CD4-positive, alpha-beta memory T cell (primary cell): ENCODE results near the gene ZNF132. TPM values are rescaled to one million over a fixed set of nuclear protein-coding genes. Genes with fewer than 3 reads are reported as not detected.
"Not testable (repeated sequence)": the region's sequence is repeated elsewhere in the genome, so short reads cannot be mapped to it uniquely, and the experiment has no call there.

ENCODE experiments used
- CTCF ChIA-PET: fragments of 350-600 bp; sonication (Branson Sonifier 250); formaldehyde crosslinking; loops from one replicate; lab custom pipeline; 2021; ENCODE audit warnings: inconsistent platforms; ENCODE audit not compliant: partially characterized antibody; lab: Charles Lee
- POLR2A ChIA-PET: fragments of 350-600 bp; sonication (Branson Sonifier 250); formaldehyde crosslinking; loops from one replicate; lab custom pipeline; 2021; ENCODE audit not compliant: partially characterized antibody; lab: Charles Lee
- DNase-seq, 5 donors: peaks; one replicate each; pipeline versions ENCODE4 v3.0.0 to v3.0.0-alpha.2; 2020 to 2022; ENCODE audit warnings: mixed read lengths in 1 of 5
- H3K27ac ChIP-seq: one replicate; pipeline ENCODE4 v1.7.0; 2013; ENCODE audit warnings: low read depth, low read length
- H3K27me3 ChIP-seq: 2 replicates; pipeline ENCODE4 v1.7.0; 2013; ENCODE audit warnings: mild to moderate bottlenecking, low read length, moderate library complexity; ENCODE audit not compliant: insufficient read depth
- H3K36me3 ChIP-seq: 2 replicates; pipeline ENCODE4 v1.7.0; 2013; ENCODE audit warnings: mild to moderate bottlenecking, low read length, moderate library complexity; ENCODE audit not compliant: insufficient read depth
- H3K4me1 ChIP-seq: 2 replicates; pipeline ENCODE4 v1.7.0; 2013; ENCODE audit warnings: mild to moderate bottlenecking, low read length, moderate library complexity; ENCODE audit not compliant: insufficient read depth
- H3K4me3 ChIP-seq, 2 donors: one replicate each; pipeline ENCODE4 v1.7.0; 2013; ENCODE audit warnings: low read length in 2 of 2, mild to moderate bottlenecking in 1 of 2
- H3K9me3 ChIP-seq, 2 donors: one replicate each; pipeline ENCODE4 v1.7.0; 2013; ENCODE audit warnings: low read length in 2 of 2, control low read depth in 1 of 2; ENCODE audit not compliant: control insufficient read depth in 1 of 2
- H3K27ac Mint-ChIP-seq, 7 donors: one replicate each; pipeline ENCODE4 v1.8.0; 2020 to 2021; ENCODE audit warnings: mixed read lengths in 7 of 7, mild to moderate bottlenecking in 6 of 7, inconsistent platforms in 3 of 7, moderate library complexity in 3 of 7
- H3K27me3 Mint-ChIP-seq, 2 donors: one replicate each; pipeline ENCODE4 v1.8.0; 2020 to 2021; ENCODE audit warnings: mixed read lengths in 2 of 2
- H3K36me3 Mint-ChIP-seq, 2 donors: one replicate each; pipeline ENCODE4 v1.8.0; 2020 to 2021; ENCODE audit warnings: mixed read lengths in 2 of 2, inconsistent platforms in 1 of 2, mild to moderate bottlenecking in 1 of 2
- H3K4me1 Mint-ChIP-seq, 4 donors: one replicate each; pipeline ENCODE4 v1.8.0; 2020 to 2021; ENCODE audit warnings: mixed read lengths in 4 of 4, mild to moderate bottlenecking in 1 of 4
- H3K4me3 Mint-ChIP-seq, 8 donors: one replicate each; pipeline ENCODE4 v1.8.0; 2020 to 2021; ENCODE audit warnings: mixed read lengths in 8 of 8, mild to moderate bottlenecking in 7 of 8, moderate library complexity in 6 of 8, inconsistent platforms in 3 of 8
- H3K9me3 Mint-ChIP-seq, 8 donors: one replicate each; pipeline ENCODE4 v1.8.0; 2020 to 2021; ENCODE audit warnings: mixed read lengths in 8 of 8, mild to moderate bottlenecking in 5 of 8, inconsistent platforms in 3 of 8, moderate library complexity in 1 of 8
- intact Hi-C: fragments of 100-400 bp; cut with micrococcal nuclease; formaldehyde crosslinking; loops from one replicate; pipeline ENCODE4 v1.15.1; 2023
- polyA plus RNA-seq, 2 donors: library from polyadenylated mRNA; unstranded; fragments of 300-500 nt; fragmentation: Illumina TruSeq; gene quantifications; one replicate each; pipeline ENCODE4 v1.2.3, GENCODE V29; 2021
- total RNA-seq, 2 experiments: library from RNA; stranded (reverse); gene quantifications; one replicate each; pipeline ENCODE4 v1.2.3, GENCODE V29; 2021

ZNF132 gene
- total and polyA plus RNA-seq, 4 experiments from 2014 or later = 0.43 to 11.7 (median 5.7) TPM

DNA sequence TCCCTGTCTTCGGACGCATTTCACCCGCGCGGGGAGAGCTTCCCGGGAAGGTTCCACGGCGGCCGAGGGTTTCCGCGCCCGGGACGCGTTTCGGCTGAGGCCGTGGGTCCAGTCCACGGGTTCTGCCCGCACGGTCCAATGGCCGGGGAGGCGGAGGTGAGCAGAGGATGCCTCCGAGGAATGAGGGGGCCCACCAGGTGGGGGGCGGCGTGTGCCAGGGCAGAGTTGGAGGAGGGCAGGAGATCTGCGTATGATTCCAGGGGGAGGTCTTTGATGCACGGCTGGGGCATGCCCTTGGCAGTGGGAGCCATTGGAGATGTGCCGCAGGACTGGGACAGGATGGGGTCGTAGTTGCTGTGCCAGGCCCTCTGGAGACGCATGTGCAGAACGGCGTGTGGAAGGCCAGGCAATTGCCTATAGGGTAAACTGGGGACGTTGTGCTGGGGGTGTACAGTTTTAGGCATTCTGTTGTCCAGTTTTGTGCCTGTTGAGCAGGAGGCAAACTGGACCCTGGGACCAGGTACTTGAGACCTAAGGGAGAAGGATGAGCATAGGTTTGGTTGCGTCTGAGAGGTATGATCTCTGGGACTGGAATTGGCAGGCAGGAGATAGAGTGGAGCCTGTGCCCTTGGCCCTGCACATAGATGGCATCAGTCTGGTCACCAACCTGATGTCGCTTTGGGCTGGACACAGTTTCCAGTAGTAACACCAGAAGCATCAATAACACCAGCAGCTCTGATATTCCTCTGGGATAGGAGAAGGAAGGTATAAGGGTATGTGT, 30.8 kb downstream of the ZNF132 start:
- Histone ChIP-seq H3K27ac (peak overlapping the region; percentile 77), H3K36me3 (no peaks in the 10 kb centered on the region), H3K9me3 (no peaks in the 10 kb centered on the region), H3K4me3 (peak overlapping the region; percentile 19 to 94), H3K4me1 (peaks cover 25% of the 10 kb centered on the region), H3K27me3 (no peaks in the 10 kb centered on the region)
- intact Hi-C loops = loop anchor here (2.0 kb wide), 3 partner anchors 82 to 226 kb away; partner anchors contain the start of genes ZNF274, ZNF8 and ZSCAN22
- H3K4me1 Mint-ChIP-seq = peaks cover 21 to 39% (median 33%) of the 10 kb centered on the region in 4 donors
- POLR2A ChIA-PET = interaction anchor here (0.7 to 1.8 kb wide), 17 partner anchors 9 to 135 kb away, joined by 3 to 12 read pairs (median 5); partner anchors contain the start of genes ERVK3-1, RNF225, RPS5 and TRIM28
- CTCF ChIA-PET = interaction anchor here (1.0 to 1.6 kb wide), 5 partner anchors 36 to 172 kb away, joined by 3 to 5 read pairs (median 3); partner anchors contain the start of gene ZNF324B
- peaks cover 0 to 10% of the 10 kb centered on the region in 2 donors for H3K36me3 Mint-ChIP-seq
- H3K9me3 Mint-ChIP-seq = no peaks in the 10 kb centered on the region
- peak overlapping the region; percentile 78 to 92 (median 90) for H3K27ac Mint-ChIP-seq
- H3K4me3 Mint-ChIP-seq = peak overlapping the region; percentile 92 to 100 (median 96)
- H3K27me3 Mint-ChIP-seq = no peaks in the 10 kb centered on the region
- DNase-seq = no peak

DNA sequence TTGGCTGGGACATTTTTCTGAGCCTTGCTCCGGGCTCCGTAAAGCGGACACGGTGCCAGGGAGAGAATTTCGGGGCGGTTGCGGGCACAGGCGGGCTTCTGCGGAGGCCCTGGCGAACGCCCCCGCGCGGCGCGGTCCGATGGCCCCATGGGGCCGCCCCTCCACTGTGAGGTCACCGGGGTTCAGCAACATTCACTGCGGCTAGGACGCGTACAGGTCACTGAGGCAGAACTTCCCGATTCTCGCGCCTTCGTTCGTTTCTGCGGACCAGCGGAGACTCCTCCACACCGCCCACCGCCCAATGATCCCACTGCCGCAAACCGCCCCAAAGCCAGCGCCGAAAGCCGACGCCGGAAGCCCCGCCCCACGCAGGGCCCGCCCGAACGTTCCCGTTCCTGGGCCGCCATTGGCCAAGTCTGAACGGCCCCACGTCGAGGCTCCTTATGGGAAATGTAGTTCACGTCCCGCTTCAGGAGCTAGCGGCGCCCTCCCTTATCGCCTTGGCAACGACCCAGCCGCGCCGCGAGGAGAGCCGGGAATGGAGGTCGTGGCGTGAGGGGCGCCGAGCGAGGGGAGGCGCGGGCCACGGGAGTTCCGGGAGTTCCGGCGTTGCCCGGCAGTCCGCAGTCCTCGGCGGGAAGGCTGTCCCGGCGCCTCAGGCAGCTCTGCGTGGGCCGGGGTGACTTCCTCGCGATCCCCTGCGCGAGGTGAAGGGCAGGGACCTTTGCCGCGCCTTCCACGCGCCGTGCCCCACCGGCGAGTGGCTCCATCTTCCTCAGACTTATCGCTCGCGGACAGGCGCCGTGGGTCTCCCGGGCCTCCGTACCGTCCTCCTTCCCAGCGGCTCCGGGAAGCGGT, 31.6 kb downstream of the ZNF132 start, which contains the start of gene ZNF584:
ZNF584 (plus strand) TSS at position 498 of the 858 bp plus-strand sequence. CDS start 499 bp downstream, outside the sequence.
- DNase-seq = peak; percentile 93 to 94 (median 93)
- Mint-ChIP-seq H3K27ac (peak within 1 kb of the TSS; percentile 91 to 98 (median 95)), H3K36me3 (peaks cover 0 to 10% of the 10 kb centered on the region in 2 donors), H3K9me3 (no peaks in the 10 kb centered on the region), H3K27me3 (no peaks in the 10 kb centered on the region), H3K4me1 (peaks cover 21 to 39% (median 33%) of the 10 kb centered on the region in 4 donors), H3K4me3 (peak within 1 kb of the TSS; percentile 92 to 100 (median 96))
- no peaks in the 10 kb centered on the region for H3K27me3 ChIP-seq
- H3K27ac ChIP-seq = peak within 1 kb of the TSS; percentile 77
- ChIA-PET CTCF (interaction anchor here (1.0 to 1.6 kb wide), 5 partner anchors 35 to 173 kb away, joined by 3 to 5 read pairs (median 3); partner anchors contain the start of gene ZNF324B), POLR2A (interaction anchor here (0.7 to 1.8 kb wide), 17 partner anchors 8 to 136 kb away, joined by 3 to 12 read pairs (median 5); partner anchors contain the start of genes ERVK3-1, RNF225, RPS5 and TRIM28)
- no peaks in the 10 kb centered on the region for H3K9me3 ChIP-seq
- intact Hi-C loops = loop anchor here (1.0 to 2.0 kb wide), 11 partner anchors 21 to 226 kb away; partner anchors contain the start of genes ERVK3-1, MZF1, RPS5 and ZNF132
- H3K4me3 ChIP-seq = peak within 1 kb of the TSS; percentile 71 to 94
- H3K36me3 ChIP-seq = no peaks in the 10 kb centered on the region
- peaks cover 25% of the 10 kb centered on the region for H3K4me1 ChIP-seq

DNA sequence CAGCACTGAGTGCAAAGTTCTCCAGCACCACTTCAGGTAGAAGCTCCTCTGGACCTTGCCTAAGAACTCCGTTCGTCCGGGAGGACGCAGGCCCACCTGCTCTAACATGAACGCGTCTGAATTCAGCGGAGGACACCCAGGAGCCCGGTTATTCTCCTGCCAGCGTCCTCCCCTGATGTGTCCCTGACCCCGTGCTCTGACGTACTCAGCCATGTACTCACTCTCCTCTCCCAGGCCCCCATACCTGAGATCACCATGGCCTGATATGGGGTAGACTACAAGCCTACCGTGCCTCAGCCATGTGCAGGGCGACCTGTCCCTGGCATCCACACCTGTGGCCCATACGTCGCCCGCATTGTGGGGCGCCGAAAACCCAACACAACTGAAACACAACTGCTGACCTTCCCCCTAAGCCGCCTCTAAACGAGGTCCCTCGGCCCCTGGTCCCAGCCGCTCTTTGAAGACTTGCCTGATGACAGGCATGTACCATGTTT, 32.2 kb downstream of the ZNF132 start:
- H3K27ac ChIP-seq = peak overlapping the region; percentile 77
- H3K9me3 ChIP-seq = no peaks in the 10 kb centered on the region
- intact Hi-C loops = loop anchor here (1.0 to 2.0 kb wide), 11 partner anchors 20 to 225 kb away; partner anchors contain the start of genes ERVK3-1, MZF1, RPS5 and ZNF132
- ChIA-PET CTCF (interaction anchor here (1.0 to 1.6 kb wide), 3 partner anchors 34 to 173 kb away, joined by 3 read pairs; no protein-coding TSS in a partner anchor), POLR2A (interaction anchor here (1.0 to 1.7 kb wide), 9 partner anchors 22 to 112 kb away, joined by 4 to 12 read pairs (median 7); partner anchors contain the start of genes ZBTB45, ZNF132, ZNF497 and ZNF837)
- peaks cover 26% of the 10 kb centered on the region for H3K4me1 ChIP-seq
- Mint-ChIP-seq H3K27me3 (no peaks in the 10 kb centered on the region), H3K4me1 (peaks cover 21 to 39% (median 33%) of the 10 kb centered on the region in 4 donors), H3K27ac (peak overlapping the region; percentile 85 to 98 (median 95)), H3K36me3 (peaks cover 0 to 10% of the 10 kb centered on the region in 2 donors), H3K9me3 (no peaks in the 10 kb centered on the region), H3K4me3 (peak overlapping the region; percentile 92 to 100 (median 96))
- no peaks in the 10 kb centered on the region for H3K36me3 ChIP-seq
- peak overlapping the region; percentile 71 to 94 for H3K4me3 ChIP-seq
- DNase-seq = no peak
- no peaks in the 10 kb centered on the region for H3K27me3 ChIP-seq

DNA sequence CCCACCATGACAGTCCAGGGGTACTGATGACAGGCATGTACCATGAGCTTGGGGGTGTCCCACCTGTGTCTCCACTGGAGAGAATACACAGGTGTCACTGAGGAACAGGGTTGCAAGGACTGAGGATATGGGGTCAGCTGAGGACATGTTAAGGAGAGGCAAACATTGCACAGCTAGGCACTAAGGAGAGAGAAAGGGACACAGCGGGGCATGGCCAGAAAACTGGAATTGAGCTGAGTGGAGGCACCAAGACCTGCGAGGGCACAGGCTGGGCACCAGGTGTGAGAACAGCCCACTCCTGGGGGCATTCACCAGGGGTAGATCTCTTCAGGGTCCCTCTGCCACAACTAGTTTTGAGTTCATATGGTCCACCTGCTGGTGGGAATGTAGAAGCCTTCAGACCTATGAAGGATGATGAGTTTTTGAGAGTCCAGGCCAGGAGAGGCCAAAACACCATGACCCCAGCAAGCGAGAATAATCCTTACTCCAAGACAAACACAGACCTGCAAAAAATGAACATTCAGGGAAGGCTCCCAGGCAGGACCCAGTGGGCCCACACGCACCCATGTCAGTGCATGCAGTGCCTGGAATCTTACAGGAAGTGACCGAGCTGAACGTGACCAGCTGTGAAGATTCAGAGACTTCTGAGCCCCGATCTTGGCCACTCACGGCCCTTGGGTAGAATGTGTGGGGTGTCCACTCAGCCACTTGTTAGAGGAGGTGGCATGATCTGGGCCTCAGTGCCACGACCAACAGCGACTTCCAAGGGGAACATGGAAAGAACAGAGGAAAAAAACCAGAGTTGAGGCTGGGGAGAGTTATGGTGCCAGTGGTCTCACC, 32.9 kb downstream of the ZNF132 start:
- H3K27me3 ChIP-seq = no peaks in the 10 kb centered on the region
- ChIA-PET CTCF (no interaction called here), POLR2A (interaction anchor here (1.3 to 1.7 kb wide), 3 partner anchors 20 to 60 kb away, joined by 4 to 7 read pairs (median 5); partner anchors contain the start of genes RPS5 and ZNF132)
- H3K4me3 ChIP-seq = peak overlapping the region; percentile 71 to 94
- no peaks in the 10 kb centered on the region for H3K27me3 Mint-ChIP-seq
- peaks cover 19 to 39% (median 32%) of the 10 kb centered on the region in 4 donors for H3K4me1 Mint-ChIP-seq
- H3K4me1 ChIP-seq = peaks cover 31% of the 10 kb centered on the region
- no peaks in the 10 kb centered on the region for H3K9me3 ChIP-seq
- intact Hi-C loops = no loop called here
- H3K36me3 Mint-ChIP-seq = peaks cover 0 to 7% of the 10 kb centered on the region in 2 donors
- H3K4me3 Mint-ChIP-seq = peak overlapping the region; percentile 92 to 100 (median 96)
- H3K27ac ChIP-seq = no peak overlapping the region
- no peak for DNase-seq
- no peaks in the 10 kb centered on the region for H3K9me3 Mint-ChIP-seq
- no peaks in the 10 kb centered on the region for H3K36me3 ChIP-seq
- peak overlapping the region; percentile 86 to 98 (median 94) for H3K27ac Mint-ChIP-seq

DNA sequence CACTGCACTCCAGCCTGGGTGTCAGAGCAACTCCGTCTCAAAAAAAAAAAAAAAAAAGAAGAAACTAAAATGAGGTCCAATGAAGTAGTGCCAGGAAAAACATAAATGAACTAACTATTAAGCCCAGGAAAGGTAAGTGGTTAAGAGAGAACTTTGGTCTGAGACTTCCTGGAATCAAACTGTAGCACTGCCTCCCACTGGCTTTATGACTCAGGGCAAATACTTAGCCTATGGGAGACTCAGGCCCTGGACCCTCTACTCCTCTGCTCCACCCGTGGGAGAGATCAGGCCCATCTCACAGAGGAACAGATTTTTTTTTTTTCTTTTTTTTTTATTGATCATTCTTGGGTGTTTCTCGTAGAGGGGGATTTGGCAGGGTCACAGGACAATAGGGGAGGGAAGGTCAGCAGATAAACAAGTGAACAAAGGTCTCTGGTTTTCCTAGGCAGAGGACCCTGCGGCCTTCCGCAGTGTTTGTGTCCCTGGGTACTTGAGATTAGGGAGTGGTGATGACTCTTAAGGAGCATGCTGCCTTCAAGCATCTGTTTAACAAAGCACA, 36.0 kb downstream of the ZNF132 start:
- H3K9me3 Mint-ChIP-seq, H3K27ac ChIP-seq, H3K27me3 Mint-ChIP-seq, H3K4me3 ChIP-seq, H3K36me3 Mint-ChIP-seq, DNase-seq, H3K27me3 ChIP-seq, intact Hi-C loops, H3K4me3 Mint-ChIP-seq, H3K36me3 ChIP-seq, H3K9me3 ChIP-seq: not testable (repeated sequence)
- CTCF ChIA-PET = interaction anchor here (1.6 kb wide), 1 partner anchor 40 kb away, joined by 3 read pairs; no protein-coding TSS in a partner anchor
- Mint-ChIP-seq H3K4me1 (peaks cover 16 to 46% (median 31%) of the 10 kb centered on the region in 4 donors), H3K27ac (peak overlapping the region in 2 of 7 donors; percentile 12 to 19)
- POLR2A ChIA-PET = interaction anchor here (1.0 kb wide), 1 partner anchor 18 kb away, joined by 3 read pairs; no protein-coding TSS in a partner anchor
- H3K4me1 ChIP-seq = peaks cover 35% of the 10 kb centered on the region
